ACHN (cell line): ENCODE measurements around the gene CFAP47.
A peak's percentile ranks its signal among the peaks of the same experiment; 100 is the strongest.
"Not testable (repeated sequence)": the region's sequence is repeated elsewhere in the genome, so short reads cannot be mapped to it uniquely, and the experiment has no call there.

Experiments
- DNase-seq: peaks from one replicate; pipeline ENCODE4 v3.0.0-alpha.2; 2015
- in situ Hi-C: cut with HindIII; loops from 2 replicates; pipeline ENCODE4 v1.10.0; 2017; ENCODE audit warnings: low sequenced_read_pairs, low pct_ligation_motif_present, low pct_unique_long_range_greater_than_20kb

CFAP47 gene

GRCh38 chrX:35919536-35920309 is at the start of gene CFAP47:
Gene CFAP47 (plus strand): TSS chrX:35919734. CDS start chrX:35919800, 66 bp downstream.
- DNase-seq, result no peak
- in situ Hi-C loops, result no loop called here

- in situ Hi-C loops, result no loop called here
Observed at GRCh38 chrX:35880601-35881000, 38.9 kb upstream of the CFAP47 start.

GRCh38 chrX:35886135-35886534 is 33.4 kb upstream of the CFAP47 start:
- in situ Hi-C loops, result no loop called here
- DNase-seq, result no peak

More at GRCh38 chrX:35880601-35881000, 38.9 kb upstream of the CFAP47 start:
- DNase-seq, result no peak

GRCh38 chrX:35890699-35891098 is 28.8 kb upstream of the CFAP47 start:
- DNase-seq, result peak; percentile 59
- in situ Hi-C loops, result no loop called here

- DNase-seq, in situ Hi-C loops: not testable (repeated sequence)
Observed at GRCh38 chrX:35986816-35987215, 67.3 kb downstream of the CFAP47 start.

- DNase-seq, result no peak
- in situ Hi-C loops, result no loop called here
Observed at GRCh38 chrX:36007207-36007606, 87.7 kb downstream of the CFAP47 start.

- no peak for DNase-seq
- in situ Hi-C loops, result no loop called here
Observed at GRCh38 chrX:36019125-36019524, 99.6 kb downstream of the CFAP47 start.

GRCh38 chrX:36035550-36035949 is 116.0 kb downstream of the CFAP47 start:
- in situ Hi-C loops, result no loop called here
- DNase-seq, result no peak

GRCh38 chrX:36062778-36063177 is 143.2 kb downstream of the CFAP47 start:
- in situ Hi-C loops, result no loop called here
- no peak for DNase-seq

- in situ Hi-C loops, result no loop called here
- no peak for DNase-seq
Observed at GRCh38 chrX:36071061-36071460, 151.5 kb downstream of the CFAP47 start.

GRCh38 chrX:36075009-36075408 is 155.5 kb downstream of the CFAP47 start:
- in situ Hi-C loops, DNase-seq: not testable (repeated sequence)

GRCh38 chrX:36083256-36083655 is 163.7 kb downstream of the CFAP47 start:
- in situ Hi-C loops, result no loop called here
- no peak for DNase-seq

GRCh38 chrX:36087366-36087765 is 167.8 kb downstream of the CFAP47 start:
- DNase-seq, result no peak
- in situ Hi-C loops, result no loop called here

GRCh38 chrX:36088939-36089338 is 169.4 kb downstream of the CFAP47 start:
- DNase-seq, in situ Hi-C loops: not testable (repeated sequence)

- in situ Hi-C loops, result no loop called here
Observed at GRCh38 chrX:36102425-36102824, 182.9 kb downstream of the CFAP47 start.

GRCh38 chrX:36116222-36116621 is 196.7 kb downstream of the CFAP47 start:
- DNase-seq, result no peak
- in situ Hi-C loops, result no loop called here

More at GRCh38 chrX:36102425-36102824, 182.9 kb downstream of the CFAP47 start:
- DNase-seq, result no peak

GRCh38 chrX:36159254-36159653 is 239.7 kb downstream of the CFAP47 start:
- in situ Hi-C loops, result no loop called here
- no peak for DNase-seq

GRCh38 chrX:36160081-36160480 is 240.5 kb downstream of the CFAP47 start:
- in situ Hi-C loops, result no loop called here
- DNase-seq, result no peak

- in situ Hi-C loops, result no loop called here
Observed at GRCh38 chrX:36198575-36198974, 279.0 kb downstream of the CFAP47 start.

GRCh38 chrX:36199928-36200327 is 280.4 kb downstream of the CFAP47 start:
- in situ Hi-C loops, result no loop called here

More at GRCh38 chrX:36198575-36198974, 279.0 kb downstream of the CFAP47 start:
- no peak for DNase-seq

More at GRCh38 chrX:36199928-36200327, 280.4 kb downstream of the CFAP47 start:
- no peak for DNase-seq
